ENCODE results near the gene SINHCAF. TPM values are rescaled to one million over a fixed set of nuclear protein-coding genes. Genes with fewer than 3 reads are reported as not detected.
A peak's percentile ranks its signal among the peaks of the same experiment; 100 is the strongest.

SINHCAF gene
- total RNA-seq, 2 donors from 2014 or later = 24.4 to 34.5 TPM

GRCh38 chr12:31234955-31235867 lies 90.7 kb downstream of the SINHCAF start:
- 24 to 29% methylated on average over 11 to 12 of the region's 12 CpGs for WGBS, 2 donors
- Histone ChIP-seq H3K27me3 (no peaks in the 10 kb centered on the region), H3K4me3 (no peak overlapping the region), H3K27ac (peak overlapping the region in 1 of 4 donors; percentile 5), H3K9me3 (no peaks in the 10 kb centered on the region), H3K4me1 (peaks cover 19% of the 10 kb centered on the region), H3K36me3 (replicated peaks in 1 of 2; ENCODE audit: insufficient read depth in 1 of 2, low read depth in 2 of 2) (no peaks in the 10 kb centered on the region)
- intact Hi-C loops (cut with DNase I) = loop anchor here (10.0 kb wide), 1 partner anchor 380 kb away; no protein-coding TSS in a partner anchor
- peak; percentile 66 to 74 (median 68) for DNase-seq
- TF ChIP-seq POLR2A (IDR thresholded peaks at IDR 0.05) = no peak
- peak; percentile 56 to 77 (median 70) for TF ChIP-seq CTCF (IDR thresholded peaks at IDR 0.05)
- ATAC-seq = peak; percentile 94

GRCh38 chr12:31234053-31234840 lies 91.7 kb downstream of the SINHCAF start:
- 64 to 72% methylated on average over 10 to 14 of the region's 14 CpGs for WGBS, 2 donors
- Histone ChIP-seq H3K27me3 (no peaks in the 10 kb centered on the region), H3K4me1 (peaks cover 28% of the 10 kb centered on the region), H3K36me3 (replicated peaks in 1 of 2; ENCODE audit: insufficient read depth in 1 of 2, low read depth in 2 of 2) (no peaks in the 10 kb centered on the region), H3K27ac (no peak overlapping the region), H3K4me3 (no peak overlapping the region), H3K9me3 (no peaks in the 10 kb centered on the region)
- ATAC-seq (no peak), DNase-seq (no peak)
- TF ChIP-seq CTCF (IDR thresholded peaks at IDR 0.05) (no peak), POLR2A (IDR thresholded peaks at IDR 0.05) (no peak)
- intact Hi-C loops (cut with DNase I) = loop anchor here (10.0 kb wide), 1 partner anchor 379 kb away; no protein-coding TSS in a partner anchor

- 68 to 78% methylated on average over 5 of the region's 5 CpGs for WGBS, 2 donors
- peaks cover 33% of the 10 kb centered on the region for H3K4me1 ChIP-seq
- TF ChIP-seq POLR2A (IDR thresholded peaks at IDR 0.05) = no peak
- TF ChIP-seq CTCF (IDR thresholded peaks at IDR 0.05) = no peak
- intact Hi-C loops (cut with DNase I) = loop anchor here (10.0 kb wide), 1 partner anchor 378 kb away; no protein-coding TSS in a partner anchor
- H3K36me3 ChIP-seq (replicated peaks in 1 of 2; ENCODE audit: insufficient read depth in 1 of 2, low read depth in 2 of 2) = no peaks in the 10 kb centered on the region
- H3K9me3 ChIP-seq = no peaks in the 10 kb centered on the region
- ATAC-seq (no peak), DNase-seq (no peak)
- no peak overlapping the region for H3K4me3 ChIP-seq
- no peaks in the 10 kb centered on the region for H3K27me3 ChIP-seq
- H3K27ac ChIP-seq = no peak overlapping the region
Observed at GRCh38 chr12:31233061-31233730, 92.8 kb downstream of the SINHCAF start.

GRCh38 chr12:31232361-31232965 lies 93.5 kb downstream of the SINHCAF start:
- ATAC-seq = no peak
- no peaks in the 10 kb centered on the region for H3K9me3 ChIP-seq
- no peak overlapping the region for H3K27ac ChIP-seq
- TF ChIP-seq CTCF (IDR thresholded peaks at IDR 0.05) = no peak
- TF ChIP-seq POLR2A (IDR thresholded peaks at IDR 0.05) = no peak
- H3K36me3 ChIP-seq (replicated peaks in 1 of 2; ENCODE audit: insufficient read depth in 1 of 2, low read depth in 2 of 2) = no peaks in the 10 kb centered on the region
- peaks cover 41% of the 10 kb centered on the region for H3K4me1 ChIP-seq
- no peaks in the 10 kb centered on the region for H3K27me3 ChIP-seq
- 91 to 94% methylated on average over 10 to 11 of the region's 11 CpGs for WGBS, 2 donors
- H3K4me3 ChIP-seq = no peak overlapping the region
- intact Hi-C loops (cut with DNase I) = loop anchor here (10.0 kb wide), 1 partner anchor 378 kb away; no protein-coding TSS in a partner anchor
- DNase-seq = no peak
